IMR-90 (cell line): ENCODE data around the gene GOT2. TPM values are rescaled to one million over a fixed set of nuclear protein-coding genes. Genes with fewer than 3 reads are reported as not detected.

Experiments
- ATAC-seq: fragments of 200-7000 bp; cut with Tn5 transposase; 2 replicates; pipeline ENCODE4 v1.9.1; 2020; ENCODE audit warnings: low read depth, mild to moderate bottlenecking, moderate library complexity
- BruUV-seq: library from RNA; stranded (reverse); fragments of 400-500 nt; replicated peaks from 2 replicates; lab custom pipeline; 2021; lab: Mats Ljungman, UMichigan
- CTCF ChIA-PET: fragments of 300-600 bp; formaldehyde crosslinking; extraction: SDS; loops from one replicate; lab custom pipeline; 2021; ENCODE audit warnings: antibody characterized with exemption; lab: Yijun Ruan, JAX
- POLR2A ChIA-PET: fragments of 300-600 bp; sonication (Branson Sonifier 250); formaldehyde crosslinking; loops from one replicate; lab custom pipeline; 2022; ENCODE audit warnings: antibody characterized with exemption; ENCODE audit not compliant: unreplicated experiment; lab: Charles Lee
- DNase-seq: peaks from one replicate; pipeline ENCODE4 v3.0.0; 2013
- H2AFZ ChIP-seq: replicated peaks from 2 replicates; pipeline ENCODE3; 2013; ENCODE audit warnings: low read length, mild to moderate bottlenecking; ENCODE audit not compliant: poor library complexity
- H2AK5ac ChIP-seq: 2 replicates; pipeline ENCODE4 v1.6.1; 2013; ENCODE audit warnings: low read depth, low read length, inconsistent platforms
- H2AK9ac ChIP-seq: replicated peaks from 2 replicates; pipeline ENCODE3; 2013; ENCODE audit warnings: mild to moderate bottlenecking, low read depth, low read length, moderate library complexity; ENCODE audit not compliant: poor library complexity
- H2BK120ac ChIP-seq: 2 replicates; pipeline ENCODE4 v1.6.1; 2013; ENCODE audit warnings: low read depth, low read length, inconsistent platforms
- H2BK15ac ChIP-seq: 3 replicates; pipeline ENCODE4 v1.6.1; 2013; ENCODE audit warnings: low read depth, low read length, inconsistent platforms
- H2BK20ac ChIP-seq: 2 replicates; pipeline ENCODE4 v1.6.1; 2013; ENCODE audit warnings: low read depth, mild to moderate bottlenecking, inconsistent platforms, low read length, moderate library complexity
- H2BK5ac ChIP-seq: 2 replicates; pipeline ENCODE4 v1.6.1; 2013; ENCODE audit warnings: mild to moderate bottlenecking, low read depth, low read length, inconsistent platforms; ENCODE audit not compliant: poor library complexity, severe bottlenecking
- H3K14ac ChIP-seq: replicated peaks from 2 replicates; pipeline ENCODE4 v1.6.1; 2013; ENCODE audit warnings: low read depth, low read length, inconsistent platforms
- H3K18ac ChIP-seq: 2 replicates; pipeline ENCODE4 v1.6.1; 2013; ENCODE audit warnings: low read depth, low read length, control low read depth
- H3K23ac ChIP-seq: 2 replicates; pipeline ENCODE4 v1.6.1; 2013; ENCODE audit warnings: low read depth, low read length, inconsistent platforms
- H3K27ac ChIP-seq: 2 replicates; pipeline ENCODE4 v1.5.1; 2013; ENCODE audit warnings: mild to moderate bottlenecking, control low read depth, low read length; ENCODE audit not compliant: insufficient read depth
- H3K27me3 ChIP-seq: 2 replicates; pipeline ENCODE4 v1.6.1; 2013; ENCODE audit warnings: low read length; ENCODE audit not compliant: control insufficient read depth, insufficient read depth
- H3K36me3 ChIP-seq: 2 replicates; pipeline ENCODE4 v1.6.1; 2013; ENCODE audit warnings: low read length, mixed read lengths; ENCODE audit not compliant: control insufficient read depth, insufficient read depth
- H3K4ac ChIP-seq: 2 replicates; pipeline ENCODE4 v1.6.1; 2013; ENCODE audit warnings: low read depth, low read length, inconsistent platforms
- H3K4me1 ChIP-seq: 2 replicates; pipeline ENCODE4 v1.6.1; 2013; ENCODE audit warnings: low read length, mixed read lengths; ENCODE audit not compliant: control insufficient read depth, insufficient read depth
- H3K4me2 ChIP-seq: 2 replicates; pipeline ENCODE4 v1.6.1; 2013; ENCODE audit warnings: low read depth, mild to moderate bottlenecking, control low read depth, low read length, moderate library complexity
- H3K4me3 ChIP-seq: 2 replicates; pipeline ENCODE4 v1.5.1; 2013; ENCODE audit warnings: low read depth, mild to moderate bottlenecking, control low read depth, low read length, moderate library complexity; ENCODE audit not compliant: insufficient read depth
- H3K56ac ChIP-seq: 2 replicates; pipeline ENCODE4 v1.6.1; 2013; ENCODE audit warnings: low read length, inconsistent platforms; ENCODE audit not compliant: insufficient read depth; ENCODE audit errors: extremely low read depth
- H3K79me1 ChIP-seq, 2 experiments: 2 replicates each; pipeline ENCODE4 v1.6.1; 2013; ENCODE audit warnings: low read length in 2 of 2, inconsistent platforms in 1 of 2, low read depth in 1 of 2
- H3K9ac ChIP-seq: 2 replicates; pipeline ENCODE4 v1.6.1; 2013; ENCODE audit warnings: low read depth, low read length, control low read depth
- H3K9me1 ChIP-seq: 2 replicates; pipeline ENCODE4 v1.6.1; 2013; ENCODE audit warnings: low read length, inconsistent platforms; ENCODE audit not compliant: insufficient read depth
- H3K9me3 ChIP-seq: 2 replicates; pipeline ENCODE4 v1.6.1; 2013; ENCODE audit warnings: low read length; ENCODE audit not compliant: control insufficient read depth, insufficient read depth
- H4K20me1 ChIP-seq: 2 replicates; pipeline ENCODE4 v1.6.1; 2013; ENCODE audit warnings: low read length, inconsistent platforms; ENCODE audit not compliant: insufficient read depth
- H4K5ac ChIP-seq: 2 replicates; pipeline ENCODE4 v1.6.1; 2013; ENCODE audit warnings: mild to moderate bottlenecking, low read depth, low read length, control low read depth
- H4K8ac ChIP-seq, 2 experiments: 2 replicates each; pipeline ENCODE4 v1.6.1; 2013; ENCODE audit warnings: low read depth in 2 of 2, low read length in 2 of 2, control low read depth in 1 of 2, inconsistent platforms in 1 of 2
- H4K91ac ChIP-seq: 2 replicates; pipeline ENCODE4 v1.6.1; 2013; ENCODE audit warnings: low read depth, low read length, inconsistent platforms; ENCODE audit not compliant: insufficient read depth
- BHLHE40 ChIP-seq: fragments of 150-350 bp; IDR thresholded peaks from 2 replicates; pipeline ENCODE4 v1.6.1; 2016; ENCODE audit warnings: mild to moderate bottlenecking, low read depth, low read length
- CEBPB ChIP-seq: IDR thresholded peaks from 2 replicates; pipeline ENCODE4 v1.6.1; 2012; ENCODE audit warnings: low read depth, low read length, improper control_type of control experiment
- CHD1 ChIP-seq: IDR thresholded peaks from 2 replicates; pipeline ENCODE4 v1.6.1; 2012; ENCODE audit warnings: low read depth, low read length, improper control_type of control experiment
- CTCF ChIP-seq: conservative IDR thresholded peaks from 2 replicates; pipeline ENCODE4 v1.5.1; 2012; ENCODE audit warnings: mild to moderate bottlenecking, low read depth, low read length, improper control_type of control experiment
- ELK1 ChIP-seq: fragments of 150-350 bp; IDR thresholded peaks from 2 replicates; pipeline ENCODE4 v1.6.1; 2016; ENCODE audit warnings: low read depth, mild to moderate bottlenecking, low read length, moderate library complexity, borderline replicate concordance
- FOS ChIP-seq: fragments of 150-350 bp; IDR thresholded peaks from 2 replicates; pipeline ENCODE4 v1.6.1; 2016; ENCODE audit warnings: low read depth, low read length
- MAFK ChIP-seq: IDR thresholded peaks from 2 replicates; pipeline ENCODE4 v1.6.1; 2012; ENCODE audit warnings: low read depth, low read length, improper control_type of control experiment
- MAZ ChIP-seq: IDR thresholded peaks from 2 replicates; pipeline ENCODE4 v1.6.1; 2012; ENCODE audit warnings: low read depth, mild to moderate bottlenecking, low read length, improper control_type of control experiment, moderate library complexity, borderline replicate concordance
- MXI1 ChIP-seq: IDR thresholded peaks from 2 replicates; pipeline ENCODE4 v1.6.1; 2012; ENCODE audit warnings: low read depth, mild to moderate bottlenecking, low read length, moderate library complexity, borderline replicate concordance
- NFE2L2 ChIP-seq: fragments of 150-350 bp; IDR thresholded peaks from 2 replicates; pipeline ENCODE4 v1.6.1; 2016; ENCODE audit warnings: low read depth, mild to moderate bottlenecking, low read length
- POLR2A ChIP-seq: IDR thresholded peaks from 2 replicates; pipeline ENCODE4 v1.6.1; 2012; ENCODE audit warnings: mild to moderate bottlenecking, low read depth, low read length
- RAD21 ChIP-seq: IDR thresholded peaks from 2 replicates; pipeline ENCODE4 v1.6.1; 2012; ENCODE audit warnings: low read length, improper control_type of control experiment
- RCOR1 ChIP-seq: IDR thresholded peaks from 2 replicates; pipeline ENCODE4 v1.6.1; 2012; ENCODE audit warnings: mild to moderate bottlenecking, low read length, improper control_type of control experiment; ENCODE audit not compliant: insufficient replicate concordance
- RFX5 ChIP-seq: IDR thresholded peaks from 2 replicates; pipeline ENCODE4 v1.8.0; 2012; ENCODE audit warnings: low read depth, mild to moderate bottlenecking, low read length, moderate library complexity
- SMC3 ChIP-seq: fragments of 150-350 bp; IDR thresholded peaks from 2 replicates; pipeline ENCODE4 v1.6.1; 2016; ENCODE audit warnings: low read depth, mild to moderate bottlenecking, antibody characterized with exemption, low read length, moderate library complexity
- USF2 ChIP-seq: fragments of 150-350 bp; IDR thresholded peaks from 2 replicates; pipeline ENCODE4 v1.6.1; 2017; ENCODE audit warnings: mild to moderate bottlenecking, antibody characterized with exemption, low read length, low read depth
- WGBS, 2 experiments: methylation state at CpG; one replicate each; pipeline versions ENCODE4 v1.1.5 to v1.1.7; 2013; ENCODE audit warnings: missing lambda C conversion rate in 2 of 2; ENCODE audit not compliant: insufficient read length in 1 of 2; ENCODE audit errors: extremely low coverage in 2 of 2; 5-methylcytosine and 5-hydroxymethylcytosine counted together
- dilution Hi-C: fragments of 300-500 bp; cut with HindIII; formaldehyde crosslinking; loops from one replicate; pipeline ENCODE4 v1.14.3; 2018; ENCODE audit warnings: low sequenced_read_pairs; ENCODE audit not compliant: unreplicated experiment
- in situ Hi-C: fragments of 300-500 bp; cut with MboI; formaldehyde crosslinking; loops from 3 replicates; pipeline ENCODE4 v1.14.3; 2019; ENCODE audit warnings: low sequenced_read_pairs, inconsistent platforms, mixed read lengths
- intact Hi-C: fragments of 100-400 bp; cut with micrococcal nuclease; formaldehyde crosslinking; loops from 2 replicates; pipeline ENCODE4 v1.10.0; 2022
- polyA plus RNA-seq, 3 experiments: library from polyadenylated mRNA; depleted of rRNA; stranded (reverse); fragments of >200 nt; gene quantifications; 2 replicates each; pipeline ENCODE4 v1.2.3, GENCODE V29; 2012; ENCODE audit warnings: low replicate concordance in 1 of 3
- total RNA-seq: library from RNA; depleted of rRNA; stranded (reverse); fragments of >200 nt; gene quantifications from 2 replicates; pipeline ENCODE4 v1.2.3, GENCODE V29; 2012

GOT2 gene
- total and polyA plus RNA-seq, 2 of the 4 experiments (the other 2 are of a cell fraction) = 50.2 to 60.2 TPM

- no peak overlapping the region for H3K4me2 ChIP-seq
- H3K79me1 ChIP-seq = no peaks in the 10 kb centered on the region
- H3K23ac ChIP-seq = no peak overlapping the region
- no peaks in the 10 kb centered on the region for H4K20me1 ChIP-seq
- TF ChIP-seq MXI1 = no peak
- TF ChIP-seq CEBPB = no peak
- TF ChIP-seq NFE2L2 = no peak
- TF ChIP-seq RFX5 = no peak
- TF ChIP-seq SMC3 = no peak
- TF ChIP-seq CTCF = no peak
- no peak for TF ChIP-seq RAD21
- no peak for TF ChIP-seq MAFK
- TF ChIP-seq MAZ = no peak
- TF ChIP-seq RCOR1 = no peak
- no peak for TF ChIP-seq USF2
- no peak for TF ChIP-seq BHLHE40
- no peak for TF ChIP-seq FOS
- TF ChIP-seq POLR2A = no peak
- no peak for TF ChIP-seq ELK1
- TF ChIP-seq CHD1 = no peak
- peaks cover 8% of the 10 kb centered on the region for H3K27me3 ChIP-seq
- H3K4me1 ChIP-seq = no peaks in the 10 kb centered on the region
- CTCF ChIA-PET = no interaction called here
- H3K14ac ChIP-seq = no peak overlapping the region
- no peak overlapping the region for H2AK9ac ChIP-seq
- H3K9me3 ChIP-seq = no peaks in the 10 kb centered on the region
- intact Hi-C loops (no loop called here), dilution Hi-C loops (no loop called here), in situ Hi-C loops (loop anchor here (10.0 kb wide), 1 partner anchor 409 kb away; no protein-coding TSS in a partner anchor)
- H2BK5ac ChIP-seq = no peak overlapping the region
- no peak overlapping the region for H2AK5ac ChIP-seq
- no peak overlapping the region for H4K5ac ChIP-seq
- no peak overlapping the region for H4K8ac ChIP-seq
- BruUV-seq = no TSS peak
- no peak overlapping the region for H3K27ac ChIP-seq
- POLR2A ChIA-PET = no interaction called here
- no peak overlapping the region for H4K91ac ChIP-seq
- H3K9me1 ChIP-seq = no peaks in the 10 kb centered on the region
- DNase-seq (no peak), ATAC-seq (no peak)
- no peak overlapping the region for H3K4ac ChIP-seq
- H3K56ac ChIP-seq = no peak overlapping the region
- no peak overlapping the region for H3K4me3 ChIP-seq
- no peak overlapping the region for H2BK20ac ChIP-seq
- no peak overlapping the region for H3K9ac ChIP-seq
- 33% methylated on average over 4 of the region's 9 CpGs; no CpG with 5 or more reads in 1 of the 2 experiments for WGBS, 2 experiments
- no peak overlapping the region for H3K18ac ChIP-seq
- no peak overlapping the region for H2BK15ac ChIP-seq
- H2BK120ac ChIP-seq = no peak overlapping the region
- no peaks in the 10 kb centered on the region for H3K36me3 ChIP-seq
- no peak overlapping the region for H2AFZ ChIP-seq
Measured at GRCh38 chr16:58753711-58754134, 19.6 kb upstream of the GOT2 start.
